OCI-LY7 (cell line): Measurements from ENCODE around the gene SYNGAP1.

Source experiments
- CTCF ChIP-seq: fragments of 200-600 bp; sonication (generic); conservative IDR thresholded peaks from 2 replicates; pipeline ENCODE4 v1.5.1; 2014; ENCODE audit warnings: mild to moderate bottlenecking, antibody characterized with exemption, low read length, moderate library complexity, mixed read lengths
- EZH2phosphoT487 ChIP-seq: fragments of 200-600 bp; sonication (generic); IDR thresholded peaks from 2 replicates; pipeline ENCODE4 v1.6.1; 2018; ENCODE audit warnings: low read depth, borderline replicate concordance, mild to moderate bottlenecking, mixed run types, antibody characterized with exemption, low read length, moderate library complexity, mixed read lengths

DNA sequence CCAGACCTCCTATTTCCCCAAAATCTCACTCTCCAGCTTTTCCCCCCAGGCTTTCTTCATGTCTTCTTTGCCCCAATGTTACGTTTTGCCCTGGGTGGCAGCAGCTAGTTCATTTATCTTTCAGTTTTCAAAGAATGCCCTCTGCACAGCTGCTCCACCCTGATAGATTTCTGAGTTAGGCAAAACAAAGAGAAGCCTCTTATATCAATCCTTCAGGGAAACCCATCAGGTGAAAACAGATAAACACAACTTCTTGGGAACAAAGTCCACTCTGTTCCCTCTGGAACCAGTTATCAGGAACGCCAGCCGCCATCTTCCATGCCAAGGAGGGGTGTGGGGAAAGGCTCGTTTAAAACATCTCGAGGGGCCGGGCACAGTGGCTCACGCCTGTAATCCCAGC, 68.5 kb downstream of the SYNGAP1 start:
- TF ChIP-seq CTCF (no peak), EZH2phosphoT487 (no peak)
